CD4-positive, alpha-beta T cell treated with Interleukin-1 beta for 1 hour (primary cell): ENCODE measurements around the gene BRSK2.

Experiments used
- DNase-seq, 2 donors: peaks; one replicate each; pipeline ENCODE4 v3.0.0-alpha.2; 2020 to 2022

The BRSK2 gene

GRCh38 chr11:1377231-1377780 lies 12.4 kb upstream of the BRSK2 start:
- DNase-seq, result no peak

GRCh38 chr11:1381793-1382425 lies 7.8 kb upstream of the BRSK2 start:
- no peak for DNase-seq

DNA sequence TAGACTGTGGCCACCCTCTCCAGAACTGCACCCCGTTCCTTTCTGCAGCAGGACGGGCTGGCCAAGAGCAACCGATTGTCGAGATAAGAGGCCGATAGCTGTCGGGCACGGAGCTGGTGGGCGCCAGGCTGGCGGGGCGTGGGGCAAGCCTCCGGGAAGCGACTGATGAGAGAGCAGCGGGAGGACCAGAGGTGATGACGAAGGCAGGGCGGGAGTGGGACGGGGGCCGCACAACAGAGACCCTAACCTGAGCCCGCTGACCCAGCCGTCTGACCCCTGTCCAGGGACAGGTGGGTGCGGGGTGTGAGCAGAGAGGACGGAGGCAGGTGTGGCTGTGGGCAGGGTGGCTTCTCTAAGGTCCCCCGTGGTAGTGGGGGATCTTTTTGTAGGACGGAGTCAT lies 7.3 kb upstream of the BRSK2 start:
- DNase-seq, result no peak

DNA sequence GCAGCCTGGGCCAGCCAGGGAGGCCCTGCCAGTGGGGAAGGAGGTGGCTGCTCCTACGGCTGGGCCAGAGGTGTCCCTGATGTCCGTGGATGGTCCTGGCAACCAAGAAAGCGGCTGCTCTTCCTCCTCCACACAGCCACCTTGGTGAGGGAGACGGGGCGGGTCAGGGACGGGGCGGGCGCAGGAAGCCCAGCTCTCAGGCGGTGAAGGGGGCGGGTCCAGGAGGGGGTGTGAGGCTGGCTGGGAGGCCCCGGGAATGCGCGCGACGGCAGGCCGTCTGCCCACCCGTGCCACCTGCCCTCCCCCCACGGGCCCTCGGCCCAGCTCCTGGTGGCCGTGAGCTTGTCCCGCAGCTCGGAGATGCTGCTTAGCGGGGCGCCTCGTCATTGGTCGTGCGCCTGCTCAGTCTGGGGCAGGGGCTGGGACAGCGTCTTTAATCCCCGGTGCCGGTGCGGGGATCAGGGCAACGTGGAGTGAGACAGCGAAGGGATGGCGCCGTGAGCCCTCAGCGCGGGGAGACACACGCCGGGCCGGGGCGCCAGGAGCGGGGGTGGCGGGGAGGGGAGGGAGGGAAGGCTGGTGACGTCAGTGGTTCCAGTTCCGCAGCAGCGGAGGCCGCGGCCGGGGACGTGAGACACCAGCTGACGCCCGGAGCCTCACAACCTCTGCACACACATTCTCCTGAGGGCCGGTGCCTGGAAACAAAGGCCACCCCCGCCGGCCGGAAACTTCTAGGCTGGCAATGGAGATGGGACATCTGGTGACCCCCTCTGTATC lies 6.7 kb upstream of the BRSK2 start:
- DNase-seq, result peak; percentile 79 to 86

DNA sequence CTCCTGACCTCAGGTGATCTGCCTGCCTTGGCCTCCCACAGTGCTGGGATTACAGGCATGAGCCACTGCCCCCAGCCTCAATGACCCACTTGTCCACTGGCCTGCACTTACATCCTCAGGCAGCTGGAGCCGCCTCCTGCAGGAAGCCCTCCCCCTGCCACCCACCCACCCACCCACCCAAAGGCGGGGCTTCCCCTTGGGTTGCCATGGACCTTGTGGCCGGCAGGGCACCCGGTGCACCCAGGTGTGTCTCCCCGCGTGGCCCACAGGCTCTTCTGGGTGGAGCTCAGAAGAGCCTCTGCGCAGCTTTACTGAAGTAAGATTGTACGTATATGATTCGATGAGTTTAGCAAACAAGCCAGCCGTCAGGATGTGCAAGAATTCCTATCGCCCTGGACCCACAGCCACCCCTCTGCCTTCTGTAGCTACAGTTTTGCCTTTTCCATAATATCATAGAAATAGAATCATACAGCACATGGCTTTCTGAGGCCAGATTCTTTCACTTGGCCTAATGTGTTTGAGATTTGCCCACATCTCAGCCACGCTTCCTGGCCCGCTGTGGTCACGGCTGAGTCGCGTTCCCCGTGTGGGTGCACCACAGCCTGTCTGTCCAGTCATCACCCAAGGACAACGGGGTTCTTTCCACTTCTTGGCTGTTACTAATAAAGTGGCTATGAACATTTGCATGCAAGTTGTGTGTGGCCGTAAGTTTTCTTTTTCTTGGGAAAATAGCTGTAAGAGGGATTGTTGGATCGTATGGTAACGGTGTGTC lies 5.3 kb upstream of the BRSK2 start:
- DNase-seq, result peak in 1 of 2 donors; percentile 15

DNA sequence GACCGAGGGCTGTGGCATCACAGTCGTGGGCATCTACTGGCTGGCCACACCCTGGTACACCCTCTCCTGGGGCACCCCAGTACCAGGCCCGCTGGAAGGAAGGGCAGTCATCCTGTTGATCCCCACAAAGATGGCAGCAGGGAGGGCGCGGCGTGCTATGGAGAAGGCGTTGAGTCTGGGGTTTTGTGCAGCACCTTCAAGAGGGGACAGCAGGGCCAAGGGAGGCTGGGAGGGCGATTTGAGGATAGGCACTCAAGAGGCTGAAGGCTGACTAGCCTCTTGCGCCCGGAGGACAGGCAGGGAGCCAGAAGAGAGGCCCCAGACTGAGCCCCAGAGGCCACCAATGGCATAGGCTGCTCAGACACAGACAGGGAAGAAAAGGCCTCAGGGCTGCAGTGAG lies 2.2 kb upstream of the BRSK2 start:
- no peak for DNase-seq

- no peak for DNase-seq
Observed at GRCh38 chr11:1387961-1388762, 1.6 kb upstream of the BRSK2 start.

DNA sequence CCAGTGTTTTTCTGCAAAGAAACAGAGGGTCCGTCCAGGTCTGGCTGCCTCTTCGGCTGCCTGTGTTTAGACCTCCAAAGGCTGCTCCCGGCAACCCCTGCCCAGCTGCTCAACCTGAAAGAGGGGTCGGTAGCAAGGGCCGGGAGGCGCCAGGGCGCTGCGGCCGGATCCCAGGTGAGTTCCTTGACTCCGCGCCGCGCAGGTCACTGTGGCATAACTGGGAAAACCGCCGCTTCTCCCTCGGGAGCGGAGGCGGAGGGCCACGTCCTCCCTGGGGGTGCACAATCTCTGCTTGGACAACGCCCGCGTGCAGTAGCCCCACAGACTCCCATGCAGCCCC lies 1.0 kb upstream of the BRSK2 start:
- no peak for DNase-seq

DNA sequence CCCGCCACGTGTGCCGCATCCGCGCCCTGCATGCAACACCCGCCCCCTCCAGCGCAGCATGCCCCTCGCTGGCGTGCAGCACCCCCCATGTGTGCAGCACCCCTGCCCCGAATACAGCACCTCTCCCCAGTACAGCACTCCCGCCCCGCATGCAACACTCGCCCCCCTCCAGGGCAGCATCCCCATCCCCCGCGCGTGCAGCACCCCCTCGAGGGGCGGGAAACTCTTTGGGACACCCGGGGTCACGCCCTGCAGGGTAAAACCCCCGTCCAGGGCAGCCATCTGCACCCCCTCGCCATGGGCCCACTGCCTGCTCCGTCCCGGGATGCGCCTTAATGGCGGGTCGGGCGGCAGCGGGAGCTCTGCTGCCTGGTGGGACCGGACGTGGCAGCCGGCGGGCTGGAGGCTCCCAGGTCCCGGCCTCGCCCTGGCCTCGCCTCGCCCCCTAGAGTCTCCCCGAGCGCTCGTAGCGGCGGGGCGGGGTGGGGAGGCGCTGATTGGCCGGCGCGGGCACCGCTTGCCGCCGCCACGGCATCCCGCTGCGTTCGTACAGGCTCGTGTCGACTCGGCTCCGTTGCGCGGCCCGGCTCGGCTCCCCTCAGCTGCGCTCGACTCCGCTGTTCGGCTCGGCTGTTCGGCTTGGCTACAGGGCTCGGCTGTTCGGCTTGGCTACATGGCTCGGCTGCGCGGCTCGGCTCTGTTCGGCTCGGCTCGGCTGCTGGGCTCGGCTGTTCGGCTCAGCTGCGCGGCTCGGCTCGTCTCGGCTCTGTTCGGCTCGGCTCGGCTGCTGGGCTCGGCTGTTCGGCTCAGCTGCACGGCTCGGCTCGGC lies 417 bp upstream of the BRSK2 start:
- peak; percentile 97 for DNase-seq

- DNase-seq, result no peak
Observed at GRCh38 chr11:1390569-1391164, 933 bp downstream of the BRSK2 start.

GRCh38 chr11:1391165-1392075 lies 1.7 kb downstream of the BRSK2 start:
- no peak for DNase-seq

GRCh38 chr11:1392111-1392510 lies 2.4 kb downstream of the BRSK2 start:
- DNase-seq, result no peak

GRCh38 chr11:1392561-1392960 lies 2.8 kb downstream of the BRSK2 start:
- no peak for DNase-seq

- DNase-seq, result no peak
Observed at GRCh38 chr11:1393038-1393710, 3.4 kb downstream of the BRSK2 start.

DNA sequence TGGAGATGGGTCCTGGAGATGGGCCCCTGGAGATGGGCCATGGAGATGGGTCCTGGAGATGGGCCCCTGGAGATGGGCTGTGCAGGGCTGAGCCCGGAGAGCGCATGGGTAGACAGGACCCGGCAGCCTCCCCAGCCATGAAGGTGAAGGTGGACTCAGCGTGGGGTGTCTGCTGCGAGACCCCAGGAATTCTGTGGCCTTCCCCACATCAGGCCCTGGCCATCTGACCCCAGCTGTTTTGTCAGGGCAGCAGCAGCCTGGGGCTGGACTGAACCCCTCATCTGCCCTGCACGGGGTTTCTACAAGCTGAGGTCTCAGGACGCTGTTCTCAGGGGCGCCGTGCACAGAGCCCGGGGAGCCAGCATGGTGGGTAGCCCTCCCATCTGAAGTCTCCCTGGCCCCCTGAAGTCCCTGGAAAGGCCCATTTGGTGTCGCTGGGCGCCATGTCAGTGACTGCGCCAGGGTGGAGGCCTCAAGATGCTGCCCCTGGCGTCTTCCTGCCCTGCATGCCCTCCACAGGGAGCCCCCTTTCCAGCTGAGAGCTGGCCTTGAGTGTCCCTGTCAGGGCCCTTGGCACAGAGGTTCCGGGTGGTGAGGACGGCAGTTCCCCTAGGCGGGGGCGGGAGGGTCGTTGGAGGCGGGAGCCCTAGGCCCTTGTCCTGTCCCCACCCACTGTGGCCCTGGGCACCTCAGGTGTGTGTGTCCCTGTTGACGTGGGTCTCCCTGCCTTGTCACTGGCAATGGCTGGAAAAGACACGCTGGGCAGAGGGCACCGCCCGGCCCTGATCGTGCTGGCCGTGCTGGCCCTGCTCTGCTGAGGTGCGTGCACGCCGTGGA lies 5.4 kb downstream of the BRSK2 start:
- DNase-seq, result no peak

DNA sequence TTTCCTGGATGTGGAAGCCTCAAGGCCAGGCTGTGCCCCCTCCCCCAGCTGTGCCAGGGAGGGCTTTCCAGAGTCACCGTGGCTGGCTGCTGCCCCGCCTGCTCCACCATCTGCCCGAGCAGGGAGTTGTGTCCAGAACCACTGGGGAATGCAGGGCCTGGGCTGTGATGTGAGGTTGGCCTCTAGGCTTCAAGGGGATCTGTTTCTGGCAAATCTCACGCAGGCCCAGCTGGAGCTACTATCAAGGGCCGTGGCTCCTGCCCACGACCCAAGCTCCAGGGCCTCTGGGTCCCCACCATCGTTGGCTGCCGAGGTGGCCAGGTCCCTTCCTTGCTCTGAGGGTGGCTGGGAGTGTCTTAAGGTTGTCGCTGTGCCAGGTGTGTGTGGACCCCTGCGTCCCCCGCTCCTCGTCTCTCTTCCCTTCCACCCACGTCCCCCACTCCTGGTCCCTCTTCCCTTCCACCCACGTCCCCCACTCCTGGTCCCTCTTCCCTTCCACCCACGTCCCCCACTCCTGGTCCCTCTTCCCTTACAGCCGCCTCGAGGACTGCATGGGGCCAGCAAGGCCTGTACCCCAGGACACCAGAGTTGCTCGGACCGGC lies 6.1 kb downstream of the BRSK2 start:
- DNase-seq, result no peak

DNA sequence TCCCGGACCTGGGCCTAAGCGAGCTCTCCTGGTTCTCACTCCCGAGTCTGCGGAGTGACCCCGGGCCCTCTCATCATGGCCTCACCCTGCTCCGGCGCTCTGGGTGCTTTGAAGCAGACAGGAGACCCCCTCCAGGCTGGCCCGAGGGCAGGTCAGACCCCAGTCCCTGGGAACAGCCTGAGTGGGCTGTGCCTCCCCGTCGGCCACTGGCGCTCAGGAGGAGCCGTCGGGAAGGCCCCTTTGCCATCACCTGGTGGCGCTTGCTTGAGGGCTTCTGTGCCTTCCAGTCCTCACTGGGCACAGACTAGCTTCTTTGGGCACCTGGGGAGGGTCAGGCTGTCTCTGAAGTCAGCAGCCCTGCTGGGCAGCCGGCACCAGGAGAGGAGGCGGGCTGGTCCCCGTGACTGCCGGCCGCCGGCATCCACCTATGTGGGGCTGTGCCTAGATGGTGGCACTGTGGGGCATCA lies 6.7 kb downstream of the BRSK2 start:
- no peak for DNase-seq

- DNase-seq, result no peak
Observed at GRCh38 chr11:1397146-1397861, 7.6 kb downstream of the BRSK2 start.
